Vagina (tissue), 2 donors: Measurements from ENCODE around the gene COQ8A. TPM values are rescaled to one million over a fixed set of nuclear protein-coding genes. Genes with fewer than 3 reads are reported as not detected.

Experiments used
- DNase-seq, 2 donors: peaks; one replicate each; pipeline ENCODE4 v3.0.0-alpha.2; 2017; ENCODE audit errors: extremely low spot score in 2 of 2
- H3K27ac ChIP-seq: fragments of 200-600 bp; sonication (generic); one replicate; pipeline ENCODE4 v1.5.1; 2019
- H3K27me3 ChIP-seq: fragments of 200-600 bp; sonication (generic); one replicate; pipeline ENCODE4 v1.5.1; 2019
- H3K36me3 ChIP-seq, 2 donors: fragments of 200-600 bp; sonication (generic); one replicate each; pipeline ENCODE4 v1.5.1; 2017 to 2019
- H3K4me1 ChIP-seq: fragments of 200-600 bp; sonication (generic); one replicate; pipeline ENCODE4 v1.5.1; 2019
- H3K4me3 ChIP-seq, 2 donors: fragments of 200-600 bp; sonication (generic); 1 replicate in 1 of 2; 2 replicates in 1 of 2; pipeline ENCODE4 v1.5.1; 2016 to 2019
- H3K9me3 ChIP-seq: fragments of 200-600 bp; sonication (generic); one replicate; pipeline ENCODE4 v1.5.1; 2019
- POLR2A ChIP-seq, 2 donors: fragments of 450-650 bp; IDR thresholded peaks; one replicate each; pipeline ENCODE4 v1.6.1; 2017; ENCODE audit warnings: antibody characterized with exemption in 2 of 2, mild to moderate bottlenecking in 2 of 2, moderate library complexity in 2 of 2
- POLR2AphosphoS5 ChIP-seq, 2 donors: sonication (generic); formaldehyde crosslinking; IDR thresholded peaks; one replicate each; pipeline ENCODE4 v1.9.0; 2017; ENCODE audit warnings: antibody characterized with exemption in 2 of 2, mild to moderate bottlenecking in 2 of 2, low read depth in 1 of 2; ENCODE audit not compliant: insufficient read depth in 1 of 2
- intact Hi-C: fragments of 100-400 bp; cut with DNase I; formaldehyde crosslinking; loops from one replicate; pipeline ENCODE4 v1.15.1; 2023
- total RNA-seq: library from RNA; depleted of rRNA; stranded (reverse); fragments of >200 nt; gene quantifications from one replicate; pipeline ENCODE4 v1.2.3, GENCODE V29; 2016
- TF ChIP-seq, protein P1 (sequence below), 3 experiments: fragments of 450-650 bp in 2 of 3; fragments of 200-600 bp in 1 of 3; sonication (generic) in 1 of 3; IDR thresholded peaks; one replicate each; pipeline ENCODE4 v1.5.1; 2017 to 2019; ENCODE audit warnings: antibody characterized with exemption in 3 of 3, mild to moderate bottlenecking in 2 of 3, moderate library complexity in 2 of 3

The COQ8A gene
- total RNA-seq, 1 donor from 2014 or later = 44.9 TPM

DNA sequence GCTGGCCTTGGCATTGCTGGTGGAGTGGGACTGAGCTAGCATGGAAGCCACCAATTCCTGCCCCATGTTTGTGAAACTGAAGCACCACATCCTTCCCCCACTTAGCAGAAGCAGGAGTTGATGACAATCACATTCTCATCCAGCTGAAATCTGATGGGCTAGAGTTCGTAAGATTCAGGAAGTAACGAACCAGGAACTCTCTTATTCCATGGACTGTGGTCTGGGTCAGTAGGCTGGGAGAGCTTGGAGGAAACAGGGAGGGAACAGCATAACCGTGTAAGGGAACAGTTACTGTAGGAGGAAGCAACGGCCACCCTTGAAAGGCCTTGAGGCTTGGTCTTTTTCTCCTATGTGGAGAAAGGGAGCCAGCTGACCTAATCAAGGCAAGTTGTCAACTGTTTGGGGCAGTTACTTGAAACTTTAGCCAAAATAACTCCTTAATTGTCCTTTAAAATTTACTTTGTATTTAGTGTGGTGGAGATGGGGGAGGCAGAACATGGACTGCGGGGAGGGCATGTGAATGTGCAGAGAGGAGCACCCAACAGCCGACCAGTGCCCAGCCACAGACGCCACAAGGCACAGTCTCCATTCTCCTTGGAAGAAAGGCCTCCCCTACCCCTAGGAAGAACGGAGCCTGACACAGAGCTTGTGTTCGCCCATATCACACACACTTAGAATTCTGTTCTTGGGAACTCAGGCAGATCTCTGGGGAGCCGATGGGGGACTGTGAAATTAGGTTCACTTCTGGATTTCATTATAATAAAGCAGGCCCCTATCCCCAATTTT is 2.0 kb upstream of the COQ8A start:
- Histone ChIP-seq H3K4me3 (no peak overlapping the region), H3K27me3 (no peaks in the 10 kb centered on the region), H3K4me1 (peaks cover 29% of the 10 kb centered on the region), H3K9me3 (no peaks in the 10 kb centered on the region), H3K36me3 (no peaks in the 10 kb centered on the region), H3K27ac (peak overlapping the region; percentile 93)
- no peak for TF ChIP-seq POLR2AphosphoS5 (IDR thresholded peaks at IDR 0.05; ENCODE audit: insufficient read depth in 1 of 2, low read depth in 1 of 2)
- TF ChIP-seq, protein P1, sequence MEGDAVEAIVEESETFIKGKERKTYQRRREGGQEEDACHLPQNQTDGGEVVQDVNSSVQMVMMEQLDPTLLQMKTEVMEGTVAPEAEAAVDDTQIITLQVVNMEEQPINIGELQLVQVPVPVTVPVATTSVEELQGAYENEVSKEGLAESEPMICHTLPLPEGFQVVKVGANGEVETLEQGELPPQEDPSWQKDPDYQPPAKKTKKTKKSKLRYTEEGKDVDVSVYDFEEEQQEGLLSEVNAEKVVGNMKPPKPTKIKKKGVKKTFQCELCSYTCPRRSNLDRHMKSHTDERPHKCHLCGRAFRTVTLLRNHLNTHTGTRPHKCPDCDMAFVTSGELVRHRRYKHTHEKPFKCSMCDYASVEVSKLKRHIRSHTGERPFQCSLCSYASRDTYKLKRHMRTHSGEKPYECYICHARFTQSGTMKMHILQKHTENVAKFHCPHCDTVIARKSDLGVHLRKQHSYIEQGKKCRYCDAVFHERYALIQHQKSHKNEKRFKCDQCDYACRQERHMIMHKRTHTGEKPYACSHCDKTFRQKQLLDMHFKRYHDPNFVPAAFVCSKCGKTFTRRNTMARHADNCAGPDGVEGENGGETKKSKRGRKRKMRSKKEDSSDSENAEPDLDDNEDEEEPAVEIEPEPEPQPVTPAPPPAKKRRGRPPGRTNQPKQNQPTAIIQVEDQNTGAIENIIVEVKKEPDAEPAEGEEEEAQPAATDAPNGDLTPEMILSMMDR (IDR thresholded peaks at IDR 0.05) = no peak
- no peak for TF ChIP-seq POLR2A (IDR thresholded peaks at IDR 0.05)
- DNase-seq = peak; percentile 34 to 81
- intact Hi-C loops = no loop called here

DNA sequence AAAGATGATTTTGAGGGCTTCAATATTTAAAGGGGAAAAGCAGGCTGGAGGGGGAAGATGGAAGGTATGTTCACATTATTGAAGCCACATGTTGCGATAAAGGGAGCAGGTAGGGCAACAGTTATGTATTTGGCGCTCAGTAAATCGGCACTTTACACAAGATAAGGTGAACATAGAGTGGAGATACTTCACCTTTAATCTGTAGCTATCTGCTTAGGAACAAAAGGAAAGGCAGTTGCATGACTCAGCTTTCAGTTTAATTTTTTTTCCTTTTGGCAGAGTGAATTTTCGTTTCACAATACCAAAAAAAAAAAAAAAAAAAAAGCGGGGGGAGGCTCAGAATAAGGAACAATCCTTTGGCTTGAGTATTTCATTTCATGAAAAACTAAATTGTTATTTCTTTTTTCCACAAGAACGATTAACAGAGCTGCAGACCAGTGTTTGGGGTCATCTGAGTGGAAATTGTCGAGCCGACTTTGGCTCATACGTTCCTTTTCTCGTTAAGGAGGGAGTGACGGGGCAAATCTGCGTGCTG is 1.1 kb upstream of the COQ8A start:
- Histone ChIP-seq H3K36me3 (no peaks in the 10 kb centered on the region), H3K27ac (peak overlapping the region; percentile 93), H3K9me3 (no peaks in the 10 kb centered on the region), H3K4me3 (peak overlapping the region; percentile 86 to 90), H3K4me1 (peaks cover 32% of the 10 kb centered on the region), H3K27me3 (no peaks in the 10 kb centered on the region)
- intact Hi-C loops = no loop called here
- TF ChIP-seq, protein P1 (IDR thresholded peaks at IDR 0.05) = no peak
- peak in 1 of 2 donors; percentile 34 for TF ChIP-seq POLR2AphosphoS5 (IDR thresholded peaks at IDR 0.05; ENCODE audit: insufficient read depth in 1 of 2, low read depth in 1 of 2)
- no peak for TF ChIP-seq POLR2A (IDR thresholded peaks at IDR 0.05)
- no peak for DNase-seq

DNA sequence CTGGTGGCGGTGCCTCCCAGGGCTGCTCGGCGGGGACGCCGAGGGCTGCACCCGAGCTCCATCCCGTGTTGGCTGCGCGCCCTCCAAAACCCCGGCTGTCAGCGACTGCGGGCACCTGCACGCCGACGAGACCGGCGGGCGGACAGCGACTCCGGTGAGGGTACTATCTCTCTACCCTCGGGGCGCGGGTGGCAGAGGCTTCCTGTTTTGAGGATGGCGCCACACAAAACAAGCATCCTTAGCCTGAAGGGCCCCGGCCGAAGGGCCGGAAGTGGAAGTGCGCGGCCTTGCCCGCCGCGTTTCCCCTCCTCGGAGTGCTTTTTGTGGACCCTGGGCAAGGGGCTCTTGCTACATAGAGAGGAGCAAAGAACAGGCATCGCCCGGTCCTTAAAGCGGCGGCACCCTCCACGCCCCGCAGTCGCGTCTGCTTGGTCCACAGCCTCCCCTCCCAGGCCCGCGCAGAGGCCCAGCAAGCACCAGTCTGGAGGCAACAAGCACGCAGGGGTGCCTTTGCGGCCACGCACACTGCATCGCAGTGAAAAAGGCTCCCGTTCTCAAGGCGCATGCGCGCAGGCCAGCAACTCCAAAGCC is 561 bp upstream of the COQ8A start:
- H3K4me3 ChIP-seq = peak overlapping the region; percentile 86 to 90
- no peaks in the 10 kb centered on the region for H3K27me3 ChIP-seq
- intact Hi-C loops = loop anchor here (2.0 kb wide), 1 partner anchor 33 kb away; no protein-coding TSS in a partner anchor
- no peaks in the 10 kb centered on the region for H3K9me3 ChIP-seq
- TF ChIP-seq, protein P1 (IDR thresholded peaks at IDR 0.05) = no peak
- TF ChIP-seq POLR2A (IDR thresholded peaks at IDR 0.05) = peak; percentile 67 to 95
- peak in 1 of 2 donors; percentile 99 for TF ChIP-seq POLR2AphosphoS5 (IDR thresholded peaks at IDR 0.05; ENCODE audit: insufficient read depth in 1 of 2, low read depth in 1 of 2)
- no peaks in the 10 kb centered on the region for H3K36me3 ChIP-seq
- DNase-seq = no peak
- H3K4me1 ChIP-seq = peaks cover 35% of the 10 kb centered on the region
- H3K27ac ChIP-seq = peak overlapping the region; percentile 93

DNA sequence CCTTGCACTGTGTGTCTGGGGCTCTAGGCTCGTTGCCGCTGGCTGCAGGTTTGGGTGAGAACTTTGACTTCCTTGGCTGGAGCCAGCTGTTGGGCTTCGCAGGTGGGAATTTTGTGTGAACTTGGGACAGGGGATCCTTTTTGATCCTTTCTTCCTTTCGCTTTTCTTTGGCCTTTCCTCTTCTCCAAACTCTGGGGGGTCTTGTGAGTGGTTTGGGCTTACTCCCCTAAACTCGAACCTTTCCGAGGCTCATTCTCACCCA is 643 bp downstream of the COQ8A start:
- Histone ChIP-seq H3K27ac (peak overlapping the region; percentile 80), H3K4me1 (peaks cover 46% of the 10 kb centered on the region)
- intact Hi-C loops = loop anchor here (2.0 kb wide), 1 partner anchor 32 kb away; no protein-coding TSS in a partner anchor

More for the DNA sequence above, 643 bp downstream of the COQ8A start:
- TF ChIP-seq POLR2A (IDR thresholded peaks at IDR 0.05) (no peak), POLR2AphosphoS5 (IDR thresholded peaks at IDR 0.05; ENCODE audit: insufficient read depth in 1 of 2, low read depth in 1 of 2) (no peak)
- TF ChIP-seq, protein P1 (IDR thresholded peaks at IDR 0.05) = no peak
- no peaks in the 10 kb centered on the region for H3K36me3 ChIP-seq
- H3K9me3 ChIP-seq = no peaks in the 10 kb centered on the region
- H3K27me3 ChIP-seq = no peaks in the 10 kb centered on the region
- peak overlapping the region; percentile 86 to 90 for H3K4me3 ChIP-seq
- no peak for DNase-seq
